ENCODE data around the gene RGS16.
A peak's percentile ranks its signal among the peaks of the same experiment; 100 is the strongest.

Gene RGS16

DNA sequence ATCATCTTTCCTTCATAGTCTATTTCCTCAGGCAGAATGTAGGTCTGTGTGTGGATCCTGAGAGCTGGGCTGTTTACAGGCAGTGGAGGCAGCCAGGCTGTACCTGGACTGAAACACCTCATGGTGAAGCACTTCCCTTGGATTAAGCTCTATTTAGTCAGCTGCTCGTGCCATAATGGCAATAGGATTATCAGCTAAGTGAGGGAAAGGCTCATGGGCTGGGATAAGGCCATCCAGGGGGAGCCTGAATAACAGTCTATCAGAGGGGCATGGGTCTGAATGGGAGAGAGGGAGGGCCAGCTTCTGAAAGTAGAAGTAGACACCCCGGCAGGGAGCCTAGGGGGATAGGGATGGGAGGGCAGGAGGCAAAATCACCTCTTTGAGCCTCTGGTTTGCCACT is 23.5 kb downstream of the RGS16 start:
- no peak for DNase-seq (ENCODE audit: low spot score)

DNA sequence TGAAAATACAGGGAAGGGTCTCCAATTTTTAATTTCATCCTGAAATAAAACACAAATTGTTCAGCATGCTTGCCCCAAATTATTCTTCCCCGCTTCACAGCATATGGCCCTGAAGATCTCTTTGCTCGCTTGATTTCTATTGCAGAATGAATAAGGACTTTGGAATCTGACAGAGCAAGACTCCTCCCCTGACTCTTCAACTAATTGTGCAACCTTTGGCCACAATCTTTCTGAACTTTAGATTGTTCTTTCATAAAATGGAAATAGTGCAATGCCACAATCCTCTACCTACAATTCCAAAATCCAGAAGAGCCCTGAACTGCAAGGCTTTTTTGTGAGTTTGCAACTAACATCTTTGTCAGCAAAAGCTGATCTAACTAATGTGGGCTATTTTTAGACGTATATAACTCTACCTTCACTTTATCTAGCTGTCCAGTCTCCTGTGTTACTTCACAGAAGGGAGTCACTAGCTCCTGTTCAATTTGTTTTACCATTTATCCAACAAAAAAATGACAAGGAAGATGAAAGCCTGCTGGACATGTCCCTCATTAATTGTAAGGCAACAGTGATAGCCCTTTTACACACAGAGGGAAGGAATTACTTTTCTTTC is 28.5 kb downstream of the RGS16 start:
- DNase-seq (ENCODE audit: low spot score): no peak

- no peak for DNase-seq (ENCODE audit: low spot score)
These were observed 30.0 kb downstream of the RGS16 start for GRCh38 chr1:182574156-182574555.

GRCh38 chr1:182570611-182570970 is 33.6 kb downstream of the RGS16 start:
- no peak for DNase-seq (ENCODE audit: low spot score)

DNA sequence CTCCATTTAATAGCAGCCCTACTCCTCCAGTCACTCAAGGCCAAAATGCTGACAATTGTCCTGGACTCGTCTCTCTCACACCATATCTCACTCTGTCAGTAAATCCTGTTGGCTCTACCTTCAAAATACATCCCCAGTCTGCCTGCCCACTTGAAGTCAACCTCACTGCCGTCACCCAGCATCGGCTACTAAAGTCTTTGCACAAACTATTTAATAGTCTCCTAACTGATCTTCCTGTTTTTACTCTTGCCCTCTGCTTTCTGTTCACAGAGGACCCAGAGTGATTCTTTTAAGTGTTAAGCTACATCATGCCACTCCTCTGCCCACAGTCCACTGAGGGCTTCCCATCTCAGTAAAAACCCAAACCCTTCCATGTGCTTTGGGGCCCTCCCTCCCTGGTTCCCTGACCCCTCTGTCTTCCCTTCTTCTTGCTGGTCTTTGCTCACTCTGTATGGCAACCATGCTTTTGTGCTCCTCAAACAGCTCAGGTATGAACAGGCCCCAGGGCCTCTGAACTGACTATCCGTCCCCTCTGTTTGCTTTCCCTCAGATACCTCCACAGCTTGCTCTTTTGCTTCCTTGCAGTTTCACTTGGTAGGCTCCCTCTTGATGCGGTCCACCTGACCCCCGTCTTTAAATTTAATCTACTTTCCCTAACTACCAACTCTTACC is 34.1 kb downstream of the RGS16 start:
- DNase-seq (ENCODE audit: low spot score): no peak

DNA sequence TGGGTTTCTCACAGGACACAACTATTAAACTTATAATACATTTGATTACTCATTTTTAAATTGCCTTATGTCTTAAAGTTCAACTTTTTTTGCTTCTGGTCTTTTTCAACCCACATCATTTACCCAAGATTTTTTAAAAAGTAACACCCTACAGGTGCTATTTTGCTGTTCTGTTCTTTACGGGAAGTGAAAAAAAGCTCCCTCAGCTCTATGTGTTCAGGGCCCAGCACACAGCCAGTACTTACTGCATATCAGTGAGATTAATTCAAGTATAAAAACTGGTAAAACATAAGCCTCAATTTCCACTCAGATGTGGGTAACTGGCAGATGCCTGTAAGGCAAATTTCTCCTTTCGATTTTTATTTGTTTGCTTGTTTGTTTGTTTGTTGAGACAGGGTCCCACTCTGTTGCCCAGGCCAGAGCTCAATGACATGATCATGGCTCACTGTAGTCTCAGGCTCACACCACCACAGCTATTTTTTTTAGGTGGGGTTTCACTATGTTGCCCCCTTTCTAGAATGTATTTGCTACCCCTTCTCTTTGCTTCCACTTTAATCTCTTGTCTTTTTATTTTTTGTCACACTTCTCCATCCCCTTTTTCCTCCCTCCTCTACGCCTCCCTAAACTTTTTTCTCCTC is 35.4 kb downstream of the RGS16 start:
- DNase-seq (ENCODE audit: low spot score): no peak

DNA sequence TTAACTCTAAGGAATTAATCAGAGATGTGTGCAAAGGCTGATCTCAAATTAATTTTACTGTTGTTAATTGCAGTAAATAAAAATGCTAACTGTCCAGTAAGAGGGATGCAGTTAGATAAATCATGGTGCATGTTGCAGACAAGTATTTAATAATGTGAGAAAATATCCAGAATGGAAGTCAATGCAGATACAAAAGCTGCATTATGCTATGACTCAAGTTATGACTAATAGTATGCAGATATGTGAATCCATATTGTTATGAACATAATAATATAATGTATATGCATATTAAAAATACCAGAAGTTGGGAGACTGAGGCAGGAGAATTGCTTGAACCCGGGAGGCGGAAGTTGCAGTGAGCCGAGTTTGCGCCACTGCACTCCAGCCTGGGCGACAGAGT is 36.6 kb downstream of the RGS16 start:
- DNase-seq (ENCODE audit: low spot score): no peak

DNA sequence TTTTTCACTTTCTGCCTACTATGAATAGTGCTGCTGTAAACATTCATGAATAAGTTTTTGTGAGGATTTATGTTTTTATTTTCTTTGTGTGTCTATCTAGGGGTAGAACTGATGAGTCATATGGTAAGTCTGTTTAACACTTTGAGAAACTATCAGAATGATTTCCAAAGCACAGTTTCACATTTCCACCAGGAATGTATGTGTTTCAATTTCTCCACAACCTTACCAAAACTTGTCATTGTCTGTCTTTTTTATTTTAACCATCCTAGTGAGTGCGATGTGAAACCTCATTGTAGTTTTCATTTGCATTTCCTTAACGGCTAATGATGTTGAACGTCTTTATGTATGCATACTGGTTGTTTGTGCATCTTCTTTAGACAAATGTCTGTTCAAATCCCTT is 38.7 kb downstream of the RGS16 start:
- peak; percentile 9 for DNase-seq (ENCODE audit: low spot score)

DNA sequence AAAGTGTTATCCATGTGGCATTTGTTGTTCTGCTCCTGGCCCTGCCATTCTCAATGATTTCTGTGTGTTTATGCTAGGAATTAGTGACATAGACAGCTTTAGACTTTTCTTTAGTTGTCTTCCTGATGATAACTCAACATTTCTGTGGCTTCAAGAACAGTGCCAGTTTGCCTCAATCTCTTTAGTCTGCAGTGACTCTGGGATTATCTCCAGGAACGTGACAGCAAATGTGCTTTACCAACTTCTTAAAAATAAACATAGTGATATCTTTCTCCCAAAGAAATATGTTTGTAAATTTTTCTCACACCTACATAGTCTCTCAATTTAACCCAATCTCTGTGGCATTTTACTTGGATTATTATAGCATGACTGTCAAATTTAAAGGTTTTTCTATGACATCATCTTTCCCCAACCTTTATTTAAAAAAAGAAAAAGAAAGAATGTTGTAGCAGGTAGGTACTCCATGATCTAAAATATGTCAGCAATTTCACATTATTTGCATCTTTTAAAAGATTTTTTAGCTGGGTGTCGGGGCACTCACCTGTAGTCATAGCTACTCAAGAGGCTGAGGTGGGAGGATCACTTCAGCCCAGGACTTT is 39.7 kb downstream of the RGS16 start:
- DNase-seq (ENCODE audit: low spot score): no peak

- no peak for DNase-seq (ENCODE audit: low spot score)
These were observed 41.1 kb downstream of the RGS16 start for GRCh38 chr1:182563095-182563494.

DNA sequence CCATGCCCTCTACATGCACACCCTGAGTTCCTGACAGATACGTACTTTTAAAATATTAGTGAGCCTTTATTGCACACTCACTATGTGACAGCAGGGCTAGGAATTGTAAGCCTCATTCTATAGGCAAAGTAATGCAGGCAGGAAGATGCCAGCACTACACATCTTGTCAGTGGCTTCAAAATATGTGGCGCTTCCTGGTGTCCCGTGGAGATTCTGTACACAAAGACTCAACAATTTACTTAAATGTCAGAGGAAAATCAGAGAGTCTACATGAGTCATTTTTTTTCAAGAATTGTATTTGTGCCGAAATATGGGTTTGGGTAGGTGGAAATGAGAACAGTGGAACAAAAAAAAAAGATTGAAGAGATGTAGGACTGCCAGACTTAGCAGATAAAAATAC is 42.7 kb downstream of the RGS16 start:
- no peak for DNase-seq (ENCODE audit: low spot score)

DNA sequence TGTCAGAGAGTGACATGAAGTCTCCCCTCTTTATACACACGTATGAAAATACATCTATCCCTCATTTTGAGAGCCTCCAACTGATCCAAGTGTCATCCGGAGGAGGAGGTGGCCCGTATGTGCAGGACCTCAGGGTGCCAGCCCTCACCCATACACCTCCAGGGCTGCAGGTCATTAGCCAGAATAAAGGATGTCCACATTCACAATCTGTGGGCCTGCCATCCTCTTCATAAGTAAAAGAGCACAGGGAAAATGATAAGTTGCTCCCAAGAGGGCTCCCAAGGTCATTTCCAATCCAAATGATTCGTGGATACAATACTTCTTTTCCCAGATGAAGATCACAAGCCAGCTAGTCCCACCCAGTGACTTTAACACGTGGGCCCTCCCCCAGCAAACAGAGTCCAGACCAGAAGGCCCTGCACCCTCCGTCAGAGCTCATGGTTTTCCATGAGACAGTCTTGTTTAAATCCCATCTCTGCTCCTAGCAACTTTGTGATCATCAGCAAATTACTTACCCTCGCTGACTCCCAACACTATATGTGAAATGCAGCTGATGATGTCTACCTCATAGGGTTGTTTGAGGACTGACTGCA is 43.7 kb downstream of the RGS16 start:
- no peak for DNase-seq (ENCODE audit: low spot score)

DNA sequence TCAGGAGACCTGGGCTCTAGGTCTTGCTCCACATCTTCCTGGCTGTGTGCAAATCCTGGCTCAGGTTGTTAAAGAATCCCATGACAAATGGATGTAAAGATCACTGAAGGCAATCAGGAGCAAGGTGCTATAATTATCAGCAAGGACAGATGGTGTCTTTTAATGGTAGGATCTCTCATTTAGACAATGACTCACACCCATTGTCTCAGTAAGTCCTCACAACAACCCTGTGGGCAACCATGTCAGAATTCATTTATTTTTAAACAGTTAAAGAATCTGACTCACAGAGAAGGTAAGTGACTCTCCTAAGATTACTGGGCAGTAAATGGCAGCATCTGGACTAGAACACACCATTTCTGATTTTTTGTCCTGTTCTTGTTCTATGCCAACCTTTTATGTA is 47.9 kb downstream of the RGS16 start:
- DNase-seq (ENCODE audit: low spot score): no peak

GRCh38 chr1:182555493-182555892 is 48.7 kb downstream of the RGS16 start:
- DNase-seq (ENCODE audit: low spot score): no peak

- no peak for DNase-seq (ENCODE audit: low spot score)
These were observed 51.7 kb downstream of the RGS16 start for GRCh38 chr1:182552527-182552926.

DNA sequence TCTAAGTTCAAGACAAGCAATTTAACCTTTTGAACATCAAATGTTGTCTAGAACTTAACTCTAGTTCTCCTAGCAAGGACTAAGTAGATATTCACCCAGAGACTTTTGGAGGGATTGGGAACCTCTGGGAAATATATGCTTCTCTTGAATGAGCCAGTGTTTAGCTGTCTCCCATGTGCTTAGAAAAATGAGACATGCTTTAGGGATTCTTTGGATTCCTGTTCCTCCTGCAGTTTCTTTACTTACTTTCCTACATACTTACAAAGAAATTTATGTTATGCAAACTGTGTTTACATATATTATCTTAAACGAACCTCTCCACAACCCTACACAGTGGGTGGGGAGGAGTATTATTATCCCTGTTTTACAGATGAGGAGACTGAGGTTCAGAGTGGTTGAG is 54.4 kb downstream of the RGS16 start:
- no peak for DNase-seq (ENCODE audit: low spot score)

DNA sequence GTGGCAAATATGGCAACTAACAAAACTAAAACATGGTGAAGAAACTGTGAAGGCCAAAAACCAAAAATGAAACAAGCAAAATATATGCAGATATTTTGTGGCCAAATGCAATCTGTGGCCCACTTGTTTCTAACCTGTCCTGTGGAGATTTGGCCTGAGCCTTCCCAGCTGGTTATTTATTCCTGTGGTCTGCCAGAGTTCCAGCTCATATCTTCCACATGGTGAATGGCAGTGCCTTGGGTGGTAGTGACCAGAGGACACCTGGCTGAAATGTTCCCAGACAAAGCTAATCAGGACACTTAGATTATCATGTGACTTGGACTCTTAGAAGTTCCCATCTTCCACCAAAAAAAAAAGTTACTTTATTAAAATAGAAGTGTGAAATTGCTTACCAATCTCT is 54.8 kb downstream of the RGS16 start:
- DNase-seq (ENCODE audit: low spot score): no peak

Data from activated CD4-positive, alpha-beta T cell treated with anti-CD3 and anti-CD28 coated beads, Interleukin-2, Interleukin-4, amounts not matched to agents 100 ng/mL and 50 ng/mL, durations not matched to agents 16 hours and 8 hours (primary cell).